Pancreas (tissue), 10 donors: ENCODE measurements around the gene AIFM1. TPM values are rescaled to one million over a fixed set of nuclear protein-coding genes. Genes with fewer than 3 reads are reported as not detected.

Source experiments
- ATAC-seq, 4 donors: fragments of 200-7000 bp; cut with Tn5 transposase; one replicate each; pipeline versions ENCODE4 v1.8.0 to v1.9.1; 2020; ENCODE audit warnings: mild to moderate bottlenecking in 4 of 4, moderate library complexity in 4 of 4
- DNase-seq, 6 donors: peaks; one replicate each; pipeline ENCODE4 v3.0.0-alpha.2; 2020
- FAIRE-seq: peaks from 2 replicates; lab custom pipeline; 2012; peaks lifted over from hg19 to GRCh38; lab: Jason Lieb, UNC
- H3K27ac ChIP-seq, 4 donors: fragments of 200-600 bp; sonication (generic); 1 replicate in 3 of 4; 2 replicates in 1 of 4; pipeline versions ENCODE4 v1.5.0 to v1.8.0; 2020
- H3K27me3 ChIP-seq, 4 donors: fragments of 200-600 bp; one replicate each; pipeline ENCODE4 v1.8.0; 2021
- H3K36me3 ChIP-seq, 3 donors: fragments of 200-600 bp; sonication (generic) in 1 of 3; one replicate each; pipeline versions ENCODE4 v1.5.0 to v1.8.0; 2020 to 2021
- H3K4me1 ChIP-seq, 3 donors: fragments of 200-600 bp; one replicate each; pipeline ENCODE4 v1.8.0; 2021
- H3K4me3 ChIP-seq, 4 donors: fragments of 200-600 bp; sonication (generic) in 2 of 4; one replicate each; pipeline versions ENCODE4 v1.5.0 to v1.8.0; 2020 to 2021
- H3K9me3 ChIP-seq, 4 donors: fragments of 200-600 bp; one replicate each; pipeline ENCODE4 v1.8.0; 2021
- CTCF ChIP-seq, 4 donors: fragments of 200-600 bp; sonication (generic) in 3 of 4; IDR thresholded peaks; one replicate each; pipeline versions ENCODE4 v1.5.0 to v1.8.0; 2021; ENCODE audit warnings: antibody characterized with exemption in 4 of 4
- WGBS, 2 donors: extraction: QIAGEN DNeasy Blood & Tissue Kit; methylation state at CpG; one replicate each; pipeline ENCODE4 v1.1.7; 2013; 5-methylcytosine and 5-hydroxymethylcytosine counted together
- intact Hi-C, 3 donors: fragments of 100-400 bp; cut with DNase I; formaldehyde crosslinking; loops; one replicate each; pipeline versions ENCODE4 v1.11.1 to v1.14.2; 2022
- polyA plus RNA-seq, 2 donors: library from polyadenylated mRNA; stranded (reverse); fragments of 200-250 nt; gene quantifications; one replicate each; pipeline ENCODE4 v1.2.3, GENCODE V29; 2013
- total RNA-seq, 6 donors: library from RNA; stranded (reverse); fragmentation: NEBNext Ultra II Directional in 4 of 6; extraction: Animal tissue kit (Norgen Biotek cat#: 25700) in 4 of 6; gene quantifications; one replicate each; pipeline versions ENCODE4 v1.2.1 to v1.2.4, GENCODE V29; 2021 to 2023
- donor health status: healthy with polysubstance abuse.
- donor health status: DM: no; HTN: no; CAD: no; lungs with moderate emphysema.
- donor health status: DM: no; HTN: no; CAD: no.
- donor health status: control.
- donor health status: control.
- donor health status: Bipolar disorder and iron deficiency.
- donor health status: DM: yes; HTN: yes; CAD: no.
- donor health status: DM: no; HTN: no; CAD: no.
- donor health status: DM: no; HTN: no; CAD: no.
- donor health status: DM: yes; HTN: yes; CAD: no.

Gene AIFM1
- total and polyA plus RNA-seq, 8 donors = 12.1 to 19.7 (median 15.3) TPM

GRCh38 chrX:130184857-130185256, 19.2 kb upstream of the AIFM1 start:
- Histone ChIP-seq H3K27ac (no peak overlapping the region), H3K9me3 (no peaks in the 10 kb centered on the region), H3K4me3 (no peak overlapping the region), H3K27me3 (peaks cover 0 to 4% (median 2%) of the 10 kb centered on the region in 4 donors), H3K36me3 (no peaks in the 10 kb centered on the region), H3K4me1 (no peaks in the 10 kb centered on the region)
- no peak for TF ChIP-seq CTCF (IDR thresholded peaks at IDR 0.05)
- 21 to 28% methylated on average over 2 of the region's 2 CpGs for WGBS, 2 donors
- FAIRE-seq (no peak), ATAC-seq (no peak), DNase-seq (no peak)
- intact Hi-C loops = loop anchor here in 1 of 3 donors (10.0 kb wide), 1 partner anchor 100 kb away; no protein-coding TSS in a partner anchor

- intact Hi-C loops = loop anchor here in 1 of 3 donors (10.0 kb wide), 1 partner anchor 99 kb away; no protein-coding TSS in a partner anchor
- Histone ChIP-seq H3K4me3 (no peak overlapping the region), H3K27me3 (peaks cover 0 to 4% (median 2%) of the 10 kb centered on the region in 4 donors), H3K4me1 (no peaks in the 10 kb centered on the region), H3K36me3 (no peaks in the 10 kb centered on the region), H3K27ac (no peak overlapping the region), H3K9me3 (no peaks in the 10 kb centered on the region)
- no peak for TF ChIP-seq CTCF (IDR thresholded peaks at IDR 0.05)
- no peak for FAIRE-seq
- ATAC-seq = no peak
- 85 to 88% methylated on average over 11 of the region's 11 CpGs for WGBS, 2 donors
- no peak for DNase-seq
Measured at GRCh38 chrX:130184168-130184567, 18.5 kb upstream of the AIFM1 start.

- Histone ChIP-seq H3K27ac (no peak overlapping the region), H3K36me3 (no peaks in the 10 kb centered on the region), H3K4me3 (no peak overlapping the region), H3K9me3 (no peaks in the 10 kb centered on the region), H3K27me3 (peaks cover 0 to 4% (median 2%) of the 10 kb centered on the region in 4 donors), H3K4me1 (no peaks in the 10 kb centered on the region)
- no peak for TF ChIP-seq CTCF (IDR thresholded peaks at IDR 0.05)
- intact Hi-C loops = loop anchor here in 1 of 3 donors (10.0 kb wide), 1 partner anchor 95 kb away; no protein-coding TSS in a partner anchor
- WGBS, 2 donors = 55 to 57% methylated on average over 7 of the region's 7 CpGs
- FAIRE-seq (no peak), ATAC-seq (no peak), DNase-seq (no peak)
Measured at GRCh38 chrX:130179579-130180215, 14.1 kb upstream of the AIFM1 start.

GRCh38 chrX:130179170-130179569, 13.5 kb upstream of the AIFM1 start:
- Histone ChIP-seq H3K27me3 (peaks cover 0 to 7% (median 2%) of the 10 kb centered on the region in 4 donors), H3K27ac (no peak overlapping the region), H3K4me3 (no peak overlapping the region), H3K9me3 (no peaks in the 10 kb centered on the region), H3K4me1 (no peaks in the 10 kb centered on the region), H3K36me3 (no peaks in the 10 kb centered on the region)
- no peak for TF ChIP-seq CTCF (IDR thresholded peaks at IDR 0.05)
- 59 to 72% methylated on average over 5 of the region's 5 CpGs for WGBS, 2 donors
- DNase-seq = no peak
- no peak for FAIRE-seq
- intact Hi-C loops = no loop called here
- ATAC-seq = no peak

GRCh38 chrX:130176942-130177341, 11.3 kb upstream of the AIFM1 start:
- Histone ChIP-seq H3K27ac (no peak overlapping the region), H3K36me3 (no peaks in the 10 kb centered on the region), H3K9me3 (no peaks in the 10 kb centered on the region), H3K4me1 (no peaks in the 10 kb centered on the region), H3K4me3 (no peak overlapping the region), H3K27me3 (peaks cover 0 to 8% (median 0%) of the 10 kb centered on the region in 4 donors)
- intact Hi-C loops = no loop called here
- DNase-seq = no peak
- ATAC-seq = no peak
- WGBS, 2 donors = 51 to 53% methylated on average over 4 of the region's 4 CpGs
- no peak for TF ChIP-seq CTCF (IDR thresholded peaks at IDR 0.05)
- no peak for FAIRE-seq
